DMS114 treated with DMSO at 0.1 percent for 48 hours (cell line): ENCODE measurements around the gene ARHGEF10L.

Source experiments
- DNase-seq: peaks from one replicate; lab custom pipeline; 2025; ENCODE audit not compliant: unreplicated experiment; lab: John Stamatoyannopoulos, UW

The ARHGEF10L gene

DNA sequence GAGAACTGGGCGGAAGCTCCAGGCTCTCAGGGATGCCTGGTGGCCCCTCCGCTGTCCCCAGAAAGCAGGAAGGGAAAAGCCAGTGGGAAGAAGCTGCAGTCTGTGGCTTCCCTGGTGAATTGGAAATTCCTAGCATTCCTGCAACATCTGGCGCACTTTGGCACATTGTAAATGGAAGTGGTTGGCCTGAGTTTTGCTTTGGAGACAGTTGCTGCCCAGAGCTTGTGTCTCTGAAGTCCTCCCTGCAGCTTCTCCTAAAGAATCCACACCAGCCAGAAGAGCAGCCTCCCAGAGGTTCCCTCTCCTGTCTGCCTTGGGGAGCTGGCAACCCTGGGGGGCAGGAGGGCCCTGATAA is 48.2 kb downstream of the ARHGEF10L start:
- no peak for DNase-seq

DNA sequence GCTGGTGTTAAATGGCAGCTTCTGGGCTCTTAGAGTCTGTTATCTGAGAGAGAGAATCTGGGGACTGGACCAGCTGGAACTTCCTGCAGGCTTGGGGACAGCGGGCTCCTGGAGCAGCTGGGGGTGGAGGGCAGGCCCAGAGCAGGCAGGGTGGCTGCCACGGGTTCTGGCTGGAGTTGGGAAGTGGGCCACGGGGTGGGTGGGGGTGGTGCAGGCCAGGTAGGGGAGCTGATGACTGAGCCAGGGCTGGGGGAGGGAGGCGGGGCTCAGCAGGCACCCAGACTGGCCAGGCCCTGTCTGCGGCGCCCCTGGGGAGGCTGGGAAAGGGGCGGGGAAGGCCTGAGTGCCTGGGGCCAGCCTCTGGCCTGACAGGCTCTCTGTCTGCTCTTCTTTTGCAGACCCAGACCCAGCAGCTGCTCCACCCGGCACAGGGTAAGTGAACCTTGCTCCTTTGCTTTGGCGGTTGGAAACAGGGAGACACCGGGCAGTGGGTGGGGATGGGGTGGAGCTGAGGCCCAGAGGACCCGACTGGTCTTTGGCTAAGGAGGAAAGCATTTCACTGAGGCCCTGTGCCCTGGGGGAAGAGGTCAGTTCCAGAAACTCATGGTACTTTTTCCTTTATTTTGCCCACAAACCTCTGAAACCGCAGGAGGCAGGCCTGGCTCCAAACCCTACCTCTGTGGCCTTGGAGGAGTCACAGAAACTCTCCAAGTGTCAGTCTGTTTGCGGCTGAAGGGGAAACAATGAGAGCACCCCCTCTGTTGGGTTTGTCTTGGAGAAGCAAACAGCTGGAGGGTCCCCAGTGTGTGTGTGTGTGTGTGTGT is 48.8 kb downstream of the ARHGEF10L start:
- no peak for DNase-seq

DNA sequence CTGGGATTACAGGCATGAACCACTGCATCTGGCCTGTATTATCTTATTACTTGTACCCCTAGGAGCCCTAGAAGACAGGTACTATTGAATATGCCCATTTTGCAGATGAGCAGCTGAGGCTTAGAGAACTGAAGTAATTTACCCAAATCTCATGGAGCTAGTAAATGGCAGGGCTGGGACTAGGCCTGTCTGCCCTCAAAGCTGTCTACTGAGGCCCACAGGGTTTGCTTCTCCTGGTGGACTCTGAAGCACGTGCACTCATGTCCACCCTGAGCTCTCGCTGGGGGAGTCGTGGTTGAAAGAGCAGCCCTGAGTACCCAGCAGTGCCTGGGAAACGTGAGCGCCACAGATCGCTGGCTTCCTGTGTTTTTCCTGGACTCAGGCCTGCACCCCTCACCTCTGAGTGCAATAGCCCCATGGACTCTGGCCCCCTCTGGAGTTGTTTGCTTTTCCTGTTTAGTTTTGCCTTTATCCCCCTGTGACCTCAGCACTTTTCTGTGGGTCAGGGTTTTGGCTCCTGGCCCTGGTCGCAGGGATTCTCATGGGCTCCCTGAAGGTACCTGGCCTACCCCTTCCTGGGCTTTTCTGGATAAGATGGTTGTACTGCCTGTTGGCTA is 52.4 kb downstream of the ARHGEF10L start:
- no peak for DNase-seq

DNA sequence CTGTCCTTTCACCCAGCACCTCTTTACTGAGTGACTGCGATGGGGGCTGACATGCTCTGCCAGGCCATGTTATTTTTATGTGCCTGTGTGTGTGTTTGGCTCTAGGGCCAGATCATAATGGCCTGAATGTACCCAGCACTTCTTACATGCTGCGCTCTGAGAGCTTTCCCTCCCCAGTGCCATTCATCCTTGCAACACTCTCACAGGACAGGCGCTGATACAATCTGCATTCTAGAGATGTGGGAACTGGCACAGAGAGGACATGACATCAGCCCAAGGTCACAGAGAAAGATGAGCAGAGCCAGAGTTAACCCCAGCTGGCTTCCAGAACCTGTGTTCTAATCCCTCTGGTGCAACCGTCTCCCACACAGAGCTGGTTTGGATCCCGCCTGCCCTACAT is 54.5 kb downstream of the ARHGEF10L start:
- no peak for DNase-seq

DNA sequence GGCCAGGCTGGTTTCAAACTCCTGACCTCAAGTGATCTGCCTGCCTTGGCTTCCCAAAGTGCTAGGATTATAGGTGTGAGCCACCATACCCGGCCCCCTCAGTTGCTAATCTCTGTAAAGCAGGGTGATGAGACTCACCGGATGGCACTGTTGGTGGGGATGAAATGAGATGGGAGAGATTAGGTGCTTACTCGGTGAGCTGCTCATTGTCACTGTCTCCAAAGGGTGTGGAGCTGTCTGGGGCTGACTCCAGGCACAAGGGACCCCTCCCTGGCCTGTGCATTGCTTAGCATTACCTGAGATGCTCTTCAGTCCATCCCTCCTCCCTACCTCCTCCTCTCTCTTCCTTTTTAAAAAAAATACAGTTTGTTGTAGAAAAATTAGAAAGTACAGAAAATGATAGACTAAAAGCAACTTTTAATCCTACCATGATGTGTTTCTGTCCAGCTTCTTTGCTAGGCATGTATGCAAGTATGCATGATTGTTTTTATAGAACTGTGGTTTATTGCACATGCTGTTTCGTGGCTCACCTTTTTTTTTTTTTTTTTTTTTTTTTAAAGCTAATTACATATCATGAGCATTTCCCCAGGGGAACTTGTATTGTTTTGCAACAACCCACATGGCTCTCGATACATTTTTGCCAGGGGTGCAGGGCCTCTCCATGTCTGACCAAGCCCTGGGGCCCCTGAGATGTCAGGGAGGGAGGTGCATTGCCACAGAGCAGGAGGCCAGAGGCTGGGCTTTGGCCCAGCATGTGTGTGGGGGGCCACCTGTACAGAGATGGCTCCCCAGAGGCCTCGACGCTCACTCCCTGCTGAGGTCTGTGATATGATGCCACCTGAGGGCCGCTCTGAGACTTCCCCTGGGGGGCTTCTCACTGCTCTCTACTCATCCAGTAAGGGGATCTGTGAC is 55.4 kb downstream of the ARHGEF10L start:
- DNase-seq, result no peak

DNA sequence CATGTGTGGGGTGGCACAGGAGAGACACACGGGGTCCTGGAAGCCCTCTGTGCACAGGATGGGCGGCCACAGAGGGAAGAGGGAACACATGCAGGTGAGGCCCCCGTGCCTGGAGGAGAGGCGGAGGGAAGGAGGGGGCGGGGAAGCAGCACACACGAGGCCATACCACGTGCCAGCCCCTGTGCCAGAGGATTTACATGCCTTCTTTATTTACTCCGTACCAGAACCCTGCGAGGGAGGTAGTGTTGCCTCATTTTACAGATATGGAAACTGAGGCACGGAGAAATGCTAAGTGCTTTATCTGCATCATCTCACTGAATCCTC is 56.1 kb downstream of the ARHGEF10L start:
- DNase-seq, result no peak

DNA sequence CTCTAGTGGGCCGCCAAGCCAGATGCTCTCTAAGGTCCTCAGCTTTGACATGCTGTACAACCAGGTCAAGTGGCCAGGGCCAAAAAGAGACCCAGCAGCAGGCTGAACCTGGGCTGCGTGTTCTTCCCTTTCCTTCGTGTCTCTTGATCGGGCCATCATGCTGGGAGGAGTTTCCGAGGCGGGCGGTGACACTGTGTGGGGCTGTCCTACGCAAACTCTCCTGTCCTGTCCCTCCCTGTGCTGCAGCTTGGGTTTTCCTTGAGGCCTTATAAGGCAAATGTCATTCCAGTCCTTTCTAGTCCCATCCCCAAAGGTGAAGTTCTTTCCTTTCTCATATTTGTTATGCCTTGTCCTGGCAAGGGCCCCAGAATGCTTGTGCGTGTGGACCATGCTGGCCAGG is 56.7 kb downstream of the ARHGEF10L start:
- DNase-seq, result no peak

DNA sequence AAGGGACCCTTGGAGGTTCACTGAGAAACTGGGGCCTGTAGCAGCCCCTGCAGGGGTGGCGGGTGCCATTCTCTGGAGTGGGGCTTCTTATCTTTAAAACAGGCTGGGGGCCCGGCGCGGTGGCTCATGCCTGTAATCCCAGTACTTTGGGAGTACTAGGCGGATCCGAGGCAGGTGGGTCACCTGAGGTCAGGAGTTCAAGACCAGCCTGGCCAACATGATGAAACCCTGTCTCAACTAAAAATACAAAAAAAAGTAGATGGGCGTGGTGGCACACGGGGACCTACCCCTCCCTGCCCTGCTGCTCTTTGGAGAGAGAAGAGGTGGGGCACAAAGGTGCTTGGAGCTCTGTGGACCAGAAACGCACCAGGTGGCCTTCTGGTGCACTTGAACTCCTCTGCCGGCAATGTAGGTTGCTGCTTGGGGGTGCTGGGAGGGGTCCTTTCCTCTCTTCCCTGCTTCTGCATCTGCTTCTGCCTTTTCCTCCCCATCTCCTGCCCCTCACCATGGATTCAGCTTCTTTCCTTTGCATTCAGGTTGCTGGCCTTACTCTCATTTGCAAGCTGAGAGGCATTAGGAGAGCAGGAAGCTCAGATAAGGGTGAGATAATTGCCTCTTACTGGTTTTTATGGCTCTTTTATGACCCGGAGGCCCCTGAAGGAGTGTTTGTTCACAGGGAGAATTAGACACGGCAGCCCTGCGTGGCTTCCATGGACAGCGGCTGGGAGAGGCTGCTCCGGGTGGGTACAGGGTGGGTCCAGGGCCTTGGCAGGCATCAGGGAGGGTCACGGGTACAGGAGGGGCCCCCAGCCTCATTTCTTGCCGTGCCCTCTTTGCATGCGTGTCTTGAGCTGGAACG is 57.4 kb downstream of the ARHGEF10L start:
- no peak for DNase-seq

DNA sequence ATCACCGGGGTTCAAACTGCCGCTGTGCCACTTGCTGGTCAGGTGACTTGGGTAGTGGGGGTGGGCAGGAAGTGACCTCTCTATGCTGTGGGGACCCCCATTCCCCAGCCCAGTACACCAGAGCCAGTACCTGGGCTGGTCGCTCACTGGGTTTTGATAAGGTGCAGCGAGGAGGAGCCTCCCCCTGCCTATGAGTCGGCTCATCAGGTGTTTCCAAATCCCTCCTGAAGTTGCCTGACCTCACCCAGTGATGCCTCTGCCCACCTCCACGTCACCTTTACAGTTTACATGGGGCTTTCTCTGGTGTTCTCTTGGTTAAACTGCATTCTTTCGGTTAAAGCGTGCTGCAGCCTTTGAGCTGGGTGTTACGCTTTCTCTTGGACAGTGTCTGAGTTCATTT is 58.2 kb downstream of the ARHGEF10L start:
- DNase-seq, result no peak

DNA sequence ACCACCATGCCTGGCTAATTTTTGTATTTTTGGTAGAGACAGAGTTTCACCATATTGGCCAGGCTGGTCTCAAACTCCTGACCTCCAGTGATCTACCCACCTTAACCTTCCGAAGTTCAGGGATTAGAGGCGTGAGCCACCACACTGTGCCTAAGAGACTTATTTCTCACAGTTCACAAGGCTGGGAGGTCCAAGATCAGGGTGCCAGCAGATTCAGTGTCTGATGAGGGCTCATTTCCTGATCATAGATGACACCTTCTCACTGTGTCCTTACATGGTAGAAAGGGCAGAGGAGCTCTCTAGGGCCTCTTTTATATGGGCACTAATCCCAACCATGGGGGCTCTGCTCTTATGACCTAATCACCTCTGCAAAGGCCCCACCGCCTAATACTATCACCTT is 58.8 kb downstream of the ARHGEF10L start:
- no peak for DNase-seq

DNA sequence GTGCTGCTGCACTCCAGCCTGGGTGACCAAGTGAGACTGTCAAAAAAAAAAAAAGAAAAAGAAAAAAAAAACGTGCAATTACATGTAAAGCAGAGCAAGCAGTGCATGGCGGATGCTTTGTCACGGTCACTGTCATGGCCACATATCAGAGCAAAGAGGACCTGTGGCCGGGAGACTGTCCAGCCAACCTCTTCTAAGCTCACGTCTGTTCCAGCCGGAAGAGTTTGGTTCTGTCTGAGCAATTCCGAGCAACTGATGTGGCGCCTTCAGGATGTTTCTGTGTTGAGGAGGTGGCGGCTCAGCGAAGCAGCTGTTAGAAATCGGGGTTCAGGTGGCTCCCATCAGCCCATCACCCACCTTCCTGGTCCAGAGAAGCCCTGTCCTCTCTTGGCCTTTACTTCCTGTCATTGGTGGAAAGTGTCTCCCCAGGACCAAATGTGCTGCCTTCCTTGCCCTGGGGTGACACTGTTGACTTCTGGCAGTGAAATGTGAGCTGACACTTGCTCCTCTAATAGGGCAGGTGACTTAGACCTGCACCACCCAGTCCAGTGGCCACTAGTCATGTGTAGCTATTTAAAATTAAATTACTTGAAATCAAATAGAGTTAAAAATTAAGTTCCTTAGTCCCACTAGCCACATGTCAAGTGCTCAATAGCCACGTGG is 59.9 kb downstream of the ARHGEF10L start:
- DNase-seq, result no peak

DNA sequence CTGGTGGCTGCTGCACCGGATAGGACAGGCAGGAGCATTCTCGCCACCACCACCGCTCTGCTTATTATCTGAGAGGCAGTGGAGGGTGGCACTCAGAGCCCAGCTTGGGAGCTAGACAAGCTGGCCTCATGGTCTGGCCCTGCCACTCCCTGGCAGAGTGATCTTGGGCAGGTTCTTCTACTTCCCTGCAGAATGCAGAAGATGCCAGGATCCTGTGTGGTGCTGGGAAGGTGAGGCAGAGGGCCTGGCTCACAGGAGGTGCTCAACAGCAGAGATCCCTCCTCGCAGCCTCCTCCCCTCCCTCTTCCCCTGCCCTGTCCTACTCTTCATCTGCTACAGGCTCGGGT is 60.4 kb downstream of the ARHGEF10L start:
- DNase-seq, result no peak

DNA sequence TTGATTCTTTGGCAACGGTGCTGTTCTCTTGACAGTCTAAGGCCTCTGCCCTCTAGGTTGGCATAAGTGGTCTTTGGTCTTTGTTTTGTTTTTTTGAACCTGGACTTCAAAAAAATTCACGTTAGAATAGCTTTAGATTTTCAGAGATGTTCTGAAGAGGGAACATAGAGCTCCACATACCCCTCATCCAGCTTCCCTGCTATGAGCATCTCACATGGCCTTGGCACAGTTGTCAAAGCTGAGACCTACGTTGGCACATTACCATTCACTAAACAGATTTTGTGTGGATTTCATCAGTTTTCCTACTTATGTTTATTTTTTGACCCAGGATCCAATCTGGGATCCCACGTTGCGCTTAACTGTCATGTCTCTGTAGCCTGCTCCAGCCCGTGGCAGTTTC is 60.8 kb downstream of the ARHGEF10L start:
- no peak for DNase-seq

DNA sequence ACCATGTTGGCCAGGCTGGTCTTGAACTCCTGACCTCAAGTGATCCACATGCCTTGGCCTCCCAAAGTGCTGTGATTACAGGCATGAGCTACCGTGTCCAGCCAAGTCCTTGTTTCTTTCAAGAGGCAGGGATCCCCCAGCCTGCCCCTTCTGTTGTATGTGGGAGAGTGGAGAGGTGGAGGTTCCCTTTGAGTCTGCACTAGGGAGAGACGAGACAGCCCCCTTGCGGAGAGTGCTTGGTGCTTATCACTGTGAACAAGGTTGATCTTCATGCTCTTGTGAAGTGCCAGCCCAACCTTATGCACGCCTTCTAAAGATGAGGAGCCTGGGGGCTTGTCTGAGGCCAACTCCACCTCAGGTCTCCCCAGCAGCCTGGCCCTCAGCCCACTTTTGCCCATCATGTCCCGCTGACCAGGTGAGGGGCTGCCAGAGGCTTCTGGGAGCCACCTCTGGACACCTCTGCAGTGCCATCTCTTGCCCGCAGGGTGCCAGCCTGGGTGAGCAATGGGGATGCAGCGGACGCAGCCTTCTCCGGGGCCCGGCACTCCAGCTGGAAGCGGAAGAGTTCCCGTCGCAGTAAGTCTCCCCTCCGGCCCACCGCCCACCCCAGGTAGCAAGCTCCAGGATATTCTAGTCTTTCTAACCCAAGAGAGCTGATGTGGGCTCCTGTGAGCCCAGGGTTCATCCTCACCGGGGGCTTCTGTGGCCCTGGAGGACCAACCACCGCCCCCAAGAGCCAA is 62.3 kb downstream of the ARHGEF10L start:
- no peak for DNase-seq

DNA sequence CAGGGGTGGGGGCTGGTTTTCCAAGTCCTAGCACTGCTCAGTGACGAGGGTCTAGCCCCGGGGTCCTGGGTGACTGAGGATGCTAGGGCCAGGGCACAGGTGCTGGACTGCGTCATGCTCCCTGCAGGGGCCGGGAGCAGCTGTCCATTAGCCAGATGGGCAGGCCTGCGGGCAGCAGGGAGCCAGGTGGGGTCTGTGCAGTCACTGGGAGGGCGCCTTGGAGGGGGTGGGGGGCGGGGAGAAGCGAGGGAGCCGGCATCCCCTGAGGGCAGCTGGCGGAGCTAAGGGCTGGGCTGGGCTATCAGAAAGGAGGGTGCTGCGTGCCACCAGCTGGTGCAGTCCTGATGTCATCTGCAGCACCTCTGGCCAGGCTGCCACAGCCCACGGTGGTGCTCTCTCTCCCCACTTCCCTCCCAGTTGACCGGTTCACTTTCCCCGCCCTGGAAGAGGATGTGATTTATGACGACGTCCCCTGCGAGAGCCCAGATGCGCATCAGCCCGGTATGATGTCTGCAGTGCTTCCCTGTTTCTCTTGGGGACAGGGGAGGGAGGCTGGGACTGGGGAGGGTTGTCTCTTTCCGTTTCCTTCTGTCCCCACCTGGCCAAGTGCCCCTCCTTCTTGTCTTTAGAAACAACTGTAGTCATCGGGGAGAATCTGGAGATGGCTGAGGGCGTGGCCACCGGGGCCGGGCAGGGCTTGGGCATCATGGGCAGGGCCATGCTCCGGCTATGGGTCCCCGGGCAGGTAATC is 63.8 kb downstream of the ARHGEF10L start:
- DNase-seq, result no peak

DNA sequence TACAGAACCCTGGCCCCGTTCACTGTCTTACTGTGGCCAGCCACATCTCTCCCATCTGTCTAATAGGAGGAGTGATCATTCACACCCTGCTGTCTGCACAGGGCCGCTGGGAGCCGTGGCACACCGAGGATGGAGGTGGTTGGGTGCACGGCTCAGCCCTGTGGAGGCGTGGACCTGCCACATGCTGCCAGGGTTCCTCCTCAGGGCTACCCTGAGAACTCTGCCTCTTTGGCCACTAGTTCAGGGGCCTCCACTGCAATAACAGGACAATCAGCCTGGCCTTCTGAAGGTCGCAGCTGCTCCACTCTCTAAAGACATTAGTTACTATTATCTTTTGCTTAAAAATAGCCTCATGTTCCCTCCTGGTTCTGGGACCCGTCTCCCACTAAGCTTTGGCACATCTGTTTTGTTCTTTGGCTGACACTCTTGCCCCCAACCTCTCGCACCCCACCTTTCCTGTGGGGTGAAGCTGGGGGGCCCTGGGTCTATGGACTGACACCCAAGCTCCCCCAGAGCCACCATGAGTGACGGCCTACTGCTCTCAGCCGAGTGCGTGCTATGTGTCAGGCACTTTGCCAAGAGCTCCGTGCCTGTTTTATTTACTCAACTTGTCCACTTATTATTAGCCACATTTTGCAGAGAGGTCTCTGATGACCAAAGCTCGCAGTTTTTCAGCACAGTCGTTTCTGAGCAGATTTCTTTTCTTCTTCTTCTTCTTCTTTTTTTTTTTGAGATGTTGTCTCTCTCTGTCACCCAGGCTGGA is 66.3 kb downstream of the ARHGEF10L start:
- DNase-seq, result no peak

DNA sequence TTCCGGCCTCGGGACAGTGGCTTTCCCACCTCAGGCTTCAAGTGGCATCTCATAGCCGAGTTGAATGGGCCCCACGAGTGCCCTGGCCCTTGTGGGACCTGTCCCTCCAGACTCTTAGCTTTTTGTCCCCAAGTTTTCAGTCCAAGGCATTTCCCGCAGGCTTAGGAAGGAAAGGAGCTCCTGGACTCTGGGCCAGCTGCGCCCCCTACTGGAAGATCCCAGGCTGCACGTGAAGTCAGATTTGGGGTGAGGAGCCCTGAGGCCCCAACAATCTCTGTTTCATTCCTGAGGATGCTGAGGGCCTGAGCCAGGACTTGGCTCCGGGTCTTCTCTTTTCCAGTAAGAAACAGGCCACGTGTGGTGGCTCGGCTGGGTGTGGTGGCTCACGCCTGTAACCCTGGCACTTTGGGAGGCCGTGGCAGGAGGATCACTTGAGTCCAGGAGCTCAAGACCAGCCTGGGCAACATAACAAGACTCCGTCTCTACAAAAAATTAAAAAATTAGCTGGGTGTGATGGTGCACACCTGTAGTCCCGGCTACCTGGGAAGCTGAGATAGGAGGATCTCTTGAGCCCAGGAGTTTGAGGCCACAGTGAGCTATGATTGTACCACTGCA is 67.4 kb downstream of the ARHGEF10L start:
- peak; percentile 36 for DNase-seq
